Muscle layer of duodenum (tissue), 2 donors: ENCODE measurements around the gene RAB4A.

ENCODE experiments used
- H3K27ac ChIP-seq: one replicate; pipeline ENCODE4 v1.7.0; 2013; ENCODE audit warnings: mild to moderate bottlenecking, low read length
- H3K27me3 ChIP-seq: one replicate; pipeline ENCODE4 v1.7.0; 2013; ENCODE audit warnings: low read depth, mild to moderate bottlenecking, control low read depth, low read length
- H3K36me3 ChIP-seq, 2 donors: one replicate each; pipeline ENCODE4 v1.7.0; 2013; ENCODE audit warnings: low read length in 2 of 2, control low read depth in 1 of 2, mild to moderate bottlenecking in 1 of 2; ENCODE audit not compliant: insufficient read depth in 2 of 2, control insufficient read depth in 1 of 2
- H3K4me1 ChIP-seq, 2 donors: one replicate each; pipeline ENCODE4 v1.7.0; 2013; ENCODE audit warnings: low read length in 2 of 2, mild to moderate bottlenecking in 2 of 2, control low read depth in 1 of 2, moderate library complexity in 1 of 2; ENCODE audit not compliant: insufficient read depth in 2 of 2, control insufficient read depth in 1 of 2
- H3K4me3 ChIP-seq, 2 donors: one replicate each; pipeline ENCODE4 v1.7.0; 2013; ENCODE audit warnings: low read length in 2 of 2, low read depth in 1 of 2, mild to moderate bottlenecking in 1 of 2
- H3K9me3 ChIP-seq, 2 donors: one replicate each; pipeline ENCODE4 v1.7.0; 2013; ENCODE audit warnings: low read length in 2 of 2, control low read depth in 1 of 2, mild to moderate bottlenecking in 1 of 2; ENCODE audit not compliant: control insufficient read depth in 1 of 2
- donor health status: healthy.

The RAB4A gene

DNA sequence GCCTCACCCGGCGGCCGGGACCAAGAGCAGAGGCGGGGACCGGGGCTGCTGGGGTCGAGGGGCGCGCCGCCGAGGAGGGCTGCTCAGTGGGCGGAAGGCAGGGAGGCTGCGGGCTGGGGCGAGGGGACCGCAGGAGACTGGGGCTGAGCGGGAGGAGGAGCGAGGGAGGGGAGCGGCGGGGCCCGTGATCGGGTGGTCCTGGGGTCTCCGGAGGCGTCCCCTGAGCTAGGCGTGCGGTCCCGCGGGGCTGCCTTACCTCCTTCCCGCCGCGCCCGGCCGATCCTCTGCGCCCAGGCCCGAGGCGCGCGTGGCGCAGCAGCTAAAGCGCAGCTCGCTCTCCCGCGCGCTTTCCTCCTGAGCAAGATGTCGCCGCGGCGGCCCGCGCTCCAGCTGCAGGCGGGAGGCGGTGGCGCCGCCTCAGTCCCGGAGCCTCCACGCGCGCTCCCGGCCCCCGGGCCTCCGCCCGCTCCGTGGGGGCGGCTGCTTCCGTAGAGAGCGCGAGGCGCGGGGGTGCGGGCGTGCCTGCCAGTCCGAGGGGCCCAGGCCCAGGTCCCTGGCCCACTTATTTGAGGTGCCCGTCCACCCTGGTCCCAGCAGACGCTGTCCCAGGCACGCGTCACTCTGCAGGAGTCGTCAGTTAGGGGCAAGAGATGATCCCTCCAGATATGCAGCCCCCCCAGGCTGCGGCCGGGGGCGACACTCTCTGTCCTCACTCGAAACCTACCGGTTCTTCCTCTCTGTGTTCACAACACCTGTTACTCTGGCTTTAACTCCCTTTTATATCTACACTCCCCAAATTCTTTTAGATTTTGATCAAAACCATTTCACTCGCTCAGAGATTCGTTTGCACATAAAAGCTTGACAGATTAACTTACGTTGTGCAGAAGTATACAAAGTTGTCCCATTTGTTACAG, 72.0 kb downstream of the RAB4A start, which contains the start of gene CCSAP:
Gene CCSAP, minus strand, starts transcription at position 392 of the 914 bp plus-strand sequence. CDS start 582 bp downstream, outside the sequence.
- peak within 1 kb of the TSS; percentile 60 to 83 for H3K4me3 ChIP-seq
- H3K27me3 ChIP-seq: no peaks in the 10 kb centered on the region
- no peaks in the 10 kb centered on the region for H3K36me3 ChIP-seq
- H3K9me3 ChIP-seq: no peaks in the 10 kb centered on the region
- peaks cover 0 to 8% of the 10 kb centered on the region in 2 donors for H3K4me1 ChIP-seq
- H3K27ac ChIP-seq: peak within 1 kb of the TSS; percentile 14

DNA sequence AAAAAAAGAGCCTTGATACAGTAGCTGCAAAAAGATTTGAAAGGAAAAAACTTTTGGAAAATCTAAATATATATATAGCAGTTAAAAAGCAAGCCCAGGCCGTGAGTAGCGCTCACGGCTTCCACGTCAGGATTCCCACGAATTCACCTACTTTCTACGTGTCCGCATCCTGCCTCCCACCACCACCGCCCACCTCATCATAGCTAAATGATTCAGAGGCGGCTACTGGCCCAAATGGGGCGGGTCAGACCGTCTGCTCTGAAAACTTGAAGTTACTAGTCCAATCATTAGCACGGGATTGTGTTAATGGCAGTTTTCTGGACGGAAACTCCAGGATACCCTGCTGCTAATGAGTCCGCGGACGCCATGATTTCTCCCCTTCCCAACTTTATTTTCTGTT, 73.2 kb downstream of the RAB4A start:
- H3K27me3 ChIP-seq: no peaks in the 10 kb centered on the region
- H3K4me1 ChIP-seq: peaks cover 0 to 8% of the 10 kb centered on the region in 2 donors
- no peak overlapping the region for H3K27ac ChIP-seq
- H3K4me3 ChIP-seq: no peak overlapping the region
- H3K9me3 ChIP-seq: no peaks in the 10 kb centered on the region
- no peaks in the 10 kb centered on the region for H3K36me3 ChIP-seq

DNA sequence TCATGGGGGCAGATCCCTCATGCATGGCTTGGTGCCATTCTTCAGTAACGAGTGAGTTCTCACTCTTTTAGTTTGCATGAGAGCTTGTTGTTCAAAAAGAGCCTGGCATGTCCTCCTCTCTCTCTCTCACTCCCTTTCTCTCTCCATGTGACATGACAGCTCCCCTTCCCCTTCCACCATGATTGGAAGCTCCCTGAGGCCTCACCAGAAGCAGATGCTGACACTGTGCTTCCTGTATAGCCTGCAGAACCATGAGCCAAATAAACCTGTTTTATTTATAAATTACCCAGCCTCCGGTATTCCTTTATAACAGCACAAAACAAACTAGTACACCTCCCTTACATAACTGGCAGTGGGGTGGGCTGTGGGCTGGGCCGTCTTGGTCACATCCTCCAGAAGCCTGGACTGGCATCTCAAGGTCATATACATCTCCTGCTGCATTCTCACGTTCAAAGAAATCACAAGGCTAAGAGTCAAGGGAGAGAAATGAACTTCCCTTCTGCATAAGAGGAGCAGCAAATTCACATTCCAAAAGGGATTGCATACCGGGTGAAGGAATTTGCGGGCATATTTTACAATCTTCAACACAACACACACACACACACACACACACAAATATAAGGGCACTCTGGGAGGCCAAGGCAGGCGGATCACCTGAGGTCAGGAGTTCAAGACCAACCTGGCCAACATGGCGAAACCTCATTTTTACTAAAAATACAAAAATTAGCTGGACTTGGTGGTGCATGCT, 74.2 kb downstream of the RAB4A start:
- Histone ChIP-seq H3K27me3 (no peaks in the 10 kb centered on the region), H3K4me1 (peaks cover 0 to 8% of the 10 kb centered on the region in 2 donors), H3K9me3 (no peaks in the 10 kb centered on the region), H3K36me3 (no peaks in the 10 kb centered on the region), H3K27ac (no peak overlapping the region), H3K4me3 (no peak overlapping the region)

DNA sequence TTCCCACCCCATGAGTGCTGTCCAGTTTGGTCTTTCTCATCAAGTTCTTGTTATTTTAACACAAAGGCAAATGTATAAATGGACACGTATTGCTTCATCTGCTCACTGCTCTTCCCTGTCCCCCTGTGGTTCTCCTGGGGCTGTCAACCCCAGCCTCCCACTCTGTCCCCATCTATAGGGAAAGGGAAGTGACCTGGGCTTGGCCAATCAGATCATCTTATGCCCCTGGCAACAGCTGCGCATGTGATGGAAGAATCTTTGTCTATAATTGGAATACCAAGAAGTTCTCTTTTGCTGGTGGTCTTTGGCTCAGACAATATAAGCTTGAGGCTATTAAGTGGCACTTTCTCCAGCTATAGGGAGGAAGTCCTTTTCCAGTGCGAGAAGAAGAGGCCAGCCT, 76.6 kb downstream of the RAB4A start:
- H3K4me3 ChIP-seq: no peak overlapping the region
- no peaks in the 10 kb centered on the region for H3K27me3 ChIP-seq
- no peak overlapping the region for H3K27ac ChIP-seq
- peaks cover 0 to 4% of the 10 kb centered on the region in 2 donors for H3K4me1 ChIP-seq
- no peaks in the 10 kb centered on the region for H3K36me3 ChIP-seq
- no peaks in the 10 kb centered on the region for H3K9me3 ChIP-seq

DNA sequence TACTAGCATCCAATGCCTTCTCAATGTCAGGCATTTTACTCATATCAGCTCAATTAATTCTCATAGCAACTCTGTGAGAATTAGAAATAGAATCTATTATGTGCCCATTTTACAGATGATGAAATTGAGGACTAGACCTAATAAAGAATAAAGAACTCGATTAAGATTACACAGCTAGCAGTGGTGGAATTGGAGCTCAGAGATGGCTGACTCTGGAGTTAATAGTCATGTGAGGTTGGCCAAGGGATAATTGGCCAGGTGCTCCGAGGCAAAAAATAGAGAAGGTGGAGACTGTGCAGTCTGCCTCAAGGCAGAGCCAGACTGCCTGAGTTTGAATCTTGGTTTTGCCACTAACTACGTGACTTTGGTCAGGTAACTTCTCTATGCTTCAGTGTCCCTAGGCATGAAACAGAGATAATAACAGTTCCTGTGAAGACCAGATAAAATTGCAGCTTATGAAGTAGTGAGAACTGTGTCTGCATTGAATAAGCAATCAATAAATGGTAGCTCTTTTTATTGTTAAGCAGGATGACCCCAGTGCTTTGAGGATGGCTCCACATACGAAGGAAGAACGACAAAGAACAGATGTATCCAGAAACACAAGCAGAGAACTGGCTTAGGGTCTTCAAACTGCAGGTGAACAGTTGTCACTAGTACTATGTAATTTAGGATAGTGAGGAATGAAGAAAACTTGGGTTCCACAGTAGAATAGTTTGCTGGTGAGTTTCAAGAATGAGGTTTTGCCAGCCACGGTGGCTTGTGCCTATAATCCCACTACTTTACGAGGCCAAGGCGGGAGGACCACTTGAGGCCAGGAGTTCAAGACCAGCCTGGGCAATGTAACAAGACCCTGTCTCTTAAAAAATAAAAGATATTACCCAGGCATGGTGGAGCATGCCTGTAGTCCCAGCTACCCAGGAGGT, 78.8 kb downstream of the RAB4A start:
- H3K9me3 ChIP-seq: peaks cover 6 to 7% of the 10 kb centered on the region in 2 donors
- H3K4me1 ChIP-seq: no peaks in the 10 kb centered on the region
- no peaks in the 10 kb centered on the region for H3K27me3 ChIP-seq
- H3K4me3 ChIP-seq: no peak overlapping the region
- no peak overlapping the region for H3K27ac ChIP-seq
- H3K36me3 ChIP-seq: no peaks in the 10 kb centered on the region

DNA sequence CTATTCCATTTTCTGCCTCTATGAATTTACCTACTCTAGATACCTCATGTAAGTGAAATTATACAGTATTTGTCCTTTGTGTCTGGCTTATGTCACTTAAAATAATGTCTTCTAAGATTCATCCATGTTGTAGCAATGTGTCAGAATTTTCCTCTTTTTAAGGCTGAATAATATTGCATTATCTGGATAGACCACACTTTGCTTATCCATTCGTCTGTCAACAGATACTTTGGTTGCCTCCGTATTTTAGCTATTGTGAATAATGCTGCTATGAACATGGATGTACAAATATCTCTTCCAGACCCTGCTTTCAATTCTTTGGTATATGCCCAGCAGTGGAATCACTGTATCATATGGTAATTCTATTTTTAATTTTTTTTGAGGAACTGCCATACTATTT, 82.1 kb downstream of the RAB4A start:
- Histone ChIP-seq H3K27ac (no peak overlapping the region), H3K9me3 (peaks cover 6 to 11% of the 10 kb centered on the region in 2 donors), H3K4me3 (no peak overlapping the region), H3K36me3 (no peaks in the 10 kb centered on the region), H3K27me3 (no peaks in the 10 kb centered on the region), H3K4me1 (no peaks in the 10 kb centered on the region)

DNA sequence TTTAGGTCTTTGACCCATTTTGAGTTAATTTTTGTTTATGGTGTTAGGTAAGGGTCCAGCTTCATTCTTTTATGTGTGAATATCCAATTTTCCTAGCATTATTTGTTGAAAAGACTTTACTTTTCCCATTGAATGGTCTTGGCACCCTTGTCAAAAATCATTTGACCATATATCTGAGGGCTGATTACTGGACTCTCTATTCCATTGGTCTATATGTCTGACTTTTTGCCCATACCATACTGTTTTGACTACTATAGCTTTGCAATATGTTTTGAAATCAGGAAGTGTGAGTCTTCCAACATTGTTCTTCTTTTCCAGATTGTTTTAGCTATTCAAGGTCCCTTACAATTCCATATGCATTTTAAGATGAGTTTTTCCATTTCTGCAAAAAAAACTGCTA, 83.3 kb downstream of the RAB4A start:
- Histone ChIP-seq H3K4me3 (no peak overlapping the region), H3K9me3 (peaks cover 6 to 11% of the 10 kb centered on the region in 2 donors), H3K27ac (no peak overlapping the region), H3K4me1 (no peaks in the 10 kb centered on the region), H3K27me3 (no peaks in the 10 kb centered on the region), H3K36me3 (no peaks in the 10 kb centered on the region)
